ENCODE measurements around the gene PHF13.

- TF ChIP-seq CTCF (IDR thresholded peaks at IDR 0.05) (no peak), POLR2AphosphoS5 (IDR thresholded peaks at IDR 0.05) (no peak), POLR2A (IDR thresholded peaks at IDR 0.05) (no peak), EP300 (IDR thresholded peaks at IDR 0.05) (no peak)
Observed at GRCh38 chr1:6584126-6585080, 29.1 kb upstream of the PHF13 start.
